Measurements from ENCODE around the gene MRPL4.

MRPL4 gene

DNA sequence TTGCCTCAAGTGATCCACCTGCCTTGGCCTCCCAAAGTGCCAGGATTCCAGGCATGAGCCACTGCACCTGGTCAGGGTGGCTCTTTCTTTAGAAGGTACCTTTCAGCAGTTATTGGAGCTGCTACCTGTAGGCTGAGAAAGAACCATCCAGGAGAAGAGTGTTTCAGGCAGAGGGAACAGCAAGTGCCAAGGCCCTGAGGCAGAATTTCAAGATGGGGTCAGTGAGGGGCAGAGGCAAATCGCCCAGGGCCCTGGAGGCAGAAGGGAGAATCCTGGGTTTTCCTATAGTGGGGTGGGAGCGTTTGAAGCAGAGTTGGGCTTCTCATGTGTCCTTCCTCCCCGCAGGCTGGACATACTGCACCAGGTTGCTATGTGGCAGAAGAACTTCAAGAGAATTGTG lies 2.2 kb downstream of the MRPL4 start:
- TF ChIP-seq CTCF (conservative IDR thresholded peaks at IDR 0.05; ENCODE audit: low read length) (no peak), EZH2phosphoT487 (IDR thresholded peaks at IDR 0.05; ENCODE audit: borderline replicate concordance) (no peak)
- Histone ChIP-seq H3K4me3 (ENCODE audit: low read length, poor library complexity, severe bottlenecking) (no peak overlapping the region), H3K79me2 (ENCODE audit: insufficient read depth, low read length) (peaks cover 23% of the 10 kb centered on the region), H3K9me2 (replicated peaks; ENCODE audit: low read depth, low read length) (no peaks in the 10 kb centered on the region), H3K9me3 (ENCODE audit: insufficient read depth, low read depth, low read length) (no peaks in the 10 kb centered on the region), H3K36me3 (ENCODE audit: insufficient read depth, low read length) (peaks cover 19% of the 10 kb centered on the region; the same call in 1 of the 2 replicates), H4K20me1 (ENCODE audit: insufficient read depth, low read length, poor library complexity, severe bottlenecking) (peaks cover 12% of the 10 kb centered on the region), H3K4me1 (ENCODE audit: insufficient read depth, low read length, poor library complexity, severe bottlenecking) (peaks cover 4% of the 10 kb centered on the region), H3K27me3 (ENCODE audit: insufficient read depth, low read length, poor library complexity, severe bottlenecking) (no peaks in the 10 kb centered on the region), H3K4me2 (ENCODE audit: low read depth, low read length, poor library complexity, severe bottlenecking) (no peak overlapping the region), H3F3A (ENCODE audit: low read depth) (no peaks in the 10 kb centered on the region), H3K9ac (ENCODE audit: low read depth, low read length, poor library complexity, severe bottlenecking) (no peak overlapping the region), H2AFZ (ENCODE audit: low read length) (no peak overlapping the region)

GRCh38 chr19:10255358-10255757 lies 3.3 kb downstream of the MRPL4 start:
- Histone ChIP-seq H3K27me3 (ENCODE audit: insufficient read depth, low read length, poor library complexity, severe bottlenecking) (no peaks in the 10 kb centered on the region), H3K36me3 (ENCODE audit: insufficient read depth, low read length) (peaks cover 19% of the 10 kb centered on the region; the same call in 1 of the 2 replicates), H3F3A (ENCODE audit: low read depth) (no peaks in the 10 kb centered on the region), H3K9ac (ENCODE audit: low read depth, low read length, poor library complexity, severe bottlenecking) (no peak overlapping the region), H3K4me1 (ENCODE audit: insufficient read depth, low read length, poor library complexity, severe bottlenecking) (peaks cover 4% of the 10 kb centered on the region), H3K4me3 (ENCODE audit: low read length, poor library complexity, severe bottlenecking) (no peak overlapping the region), H3K9me3 (ENCODE audit: insufficient read depth, low read depth, low read length) (no peaks in the 10 kb centered on the region), H2AFZ (ENCODE audit: low read length) (no peak overlapping the region), H3K9me2 (replicated peaks; ENCODE audit: low read depth, low read length) (no peaks in the 10 kb centered on the region), H3K79me2 (ENCODE audit: insufficient read depth, low read length) (peaks cover 23% of the 10 kb centered on the region), H3K4me2 (ENCODE audit: low read depth, low read length, poor library complexity, severe bottlenecking) (no peak overlapping the region), H4K20me1 (ENCODE audit: insufficient read depth, low read length, poor library complexity, severe bottlenecking) (peaks cover 12% of the 10 kb centered on the region)
- TF ChIP-seq EZH2phosphoT487 (IDR thresholded peaks at IDR 0.05; ENCODE audit: borderline replicate concordance) (no peak), CTCF (conservative IDR thresholded peaks at IDR 0.05; ENCODE audit: low read length) (no peak)

GRCh38 chr19:10256551-10256950 lies 4.5 kb downstream of the MRPL4 start:
- Histone ChIP-seq H3K79me2 (ENCODE audit: insufficient read depth, low read length) (peaks cover 23% of the 10 kb centered on the region), H3K9ac (ENCODE audit: low read depth, low read length, poor library complexity, severe bottlenecking) (no peak overlapping the region), H3K36me3 (ENCODE audit: insufficient read depth, low read length) (peaks cover 19% of the 10 kb centered on the region; the same call in 1 of the 2 replicates), H3F3A (ENCODE audit: low read depth) (no peaks in the 10 kb centered on the region), H3K9me2 (replicated peaks; ENCODE audit: low read depth, low read length) (no peaks in the 10 kb centered on the region), H2AFZ (ENCODE audit: low read length) (no peak overlapping the region), H3K4me2 (ENCODE audit: low read depth, low read length, poor library complexity, severe bottlenecking) (no peak overlapping the region), H3K27me3 (ENCODE audit: insufficient read depth, low read length, poor library complexity, severe bottlenecking) (no peaks in the 10 kb centered on the region), H3K4me1 (ENCODE audit: insufficient read depth, low read length, poor library complexity, severe bottlenecking) (peaks cover 4% of the 10 kb centered on the region), H3K4me3 (ENCODE audit: low read length, poor library complexity, severe bottlenecking) (no peak overlapping the region), H3K9me3 (ENCODE audit: insufficient read depth, low read depth, low read length) (no peaks in the 10 kb centered on the region), H4K20me1 (ENCODE audit: insufficient read depth, low read length, poor library complexity, severe bottlenecking) (peaks cover 12% of the 10 kb centered on the region)
- TF ChIP-seq CTCF (conservative IDR thresholded peaks at IDR 0.05; ENCODE audit: low read length) (no peak), EZH2phosphoT487 (IDR thresholded peaks at IDR 0.05; ENCODE audit: borderline replicate concordance) (no peak)
